Breast epithelium (tissue), 3 donors: ENCODE measurements around the gene RMND5A.

ENCODE experiments used
- CTCF ChIP-seq, 3 donors: fragments of 450-650 bp; IDR thresholded peaks; one replicate each; pipeline ENCODE4 v1.5.1; 2016 to 2017; ENCODE audit warnings: antibody characterized with exemption in 3 of 3, mild to moderate bottlenecking in 3 of 3, moderate library complexity in 3 of 3
- POLR2A ChIP-seq: fragments of 450-650 bp; IDR thresholded peaks from one replicate; pipeline ENCODE4 v1.6.1; 2016; ENCODE audit warnings: antibody characterized with exemption, mild to moderate bottlenecking, moderate library complexity
- POLR2AphosphoS5 ChIP-seq, 3 donors: sonication (generic); formaldehyde crosslinking; IDR thresholded peaks; one replicate each; pipeline ENCODE4 v1.6.1; 2017; ENCODE audit warnings: antibody characterized with exemption in 3 of 3

- TF ChIP-seq POLR2A (no peak), POLR2AphosphoS5 (IDR thresholded peaks at IDR 0.05) (no peak), CTCF (IDR thresholded peaks at IDR 0.05) (no peak)
These were observed 59.9 kb downstream of the RMND5A start for GRCh38 chr2:86779971-86780370.
